ENCODE results near the gene BSN. TPM values are rescaled to one million over a fixed set of nuclear protein-coding genes. Genes with fewer than 3 reads are reported as not detected.
A peak's percentile ranks its signal among the peaks of the same experiment; 100 is the strongest.
"Not testable (repeated sequence)": the region's sequence is repeated elsewhere in the genome, so short reads cannot be mapped to it uniquely, and the experiment has no call there.

The BSN gene
- total and polyA plus RNA-seq, 8 donors: 0.56 to 1.6 (median 0.97) TPM

DNA sequence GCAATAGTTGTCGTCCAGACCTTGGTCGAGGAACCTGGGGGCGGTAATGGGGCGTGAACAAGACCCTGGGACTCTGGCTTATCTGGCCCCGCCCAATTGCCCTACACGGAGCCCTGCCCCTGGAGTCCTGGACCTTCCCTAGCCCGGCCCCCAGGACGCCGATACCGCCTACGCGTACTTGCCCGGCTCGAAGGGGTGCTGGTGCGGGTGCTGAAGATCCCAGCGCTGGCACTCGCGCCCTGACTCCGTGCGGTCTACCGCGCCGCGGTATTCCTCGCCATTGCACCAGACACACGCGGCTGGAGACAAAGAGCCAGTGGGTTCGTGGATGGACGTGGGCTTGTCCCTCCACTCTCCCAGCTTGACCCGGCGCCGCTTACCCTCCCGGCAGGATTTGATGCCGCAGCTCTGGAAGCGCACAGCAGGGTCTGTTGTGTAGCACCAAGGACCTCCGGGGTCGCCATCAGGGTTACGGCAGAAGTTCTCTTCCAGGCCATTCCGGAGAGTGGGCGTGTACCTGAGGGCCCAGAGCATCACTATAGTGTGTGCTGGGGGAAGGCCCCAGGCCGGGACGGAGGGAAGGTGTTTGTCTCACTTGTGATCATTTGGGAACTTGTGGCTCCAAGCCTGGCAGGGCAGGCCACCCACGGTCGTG is 132.6 kb downstream of the BSN start:
- intact Hi-C loops (cut with DNase I); H3K27me3 ChIP-seq; H3K9me3 ChIP-seq; FAIRE-seq: not testable (repeated sequence)
- H3K27ac ChIP-seq: peak overlapping the region in 2 of 4 donors; percentile 47 to 48
- H3K4me1 ChIP-seq: peaks cover 0 to 12% (median 4%) of the 10 kb centered on the region in 3 donors
- peaks cover 0 to 15% (median 4%) of the 10 kb centered on the region in 3 donors for H3K36me3 ChIP-seq
- ATAC-seq (peak; percentile 68 to 79 (median 74)), DNase-seq (peak; percentile 78 to 91 (median 82))
- 12 to 14% methylated on average over 36 to 44 of the region's 44 CpGs for WGBS, 2 donors
- peak overlapping the region in 3 of 4 donors; percentile 3 to 45 (median 35) for H3K4me3 ChIP-seq

DNA sequence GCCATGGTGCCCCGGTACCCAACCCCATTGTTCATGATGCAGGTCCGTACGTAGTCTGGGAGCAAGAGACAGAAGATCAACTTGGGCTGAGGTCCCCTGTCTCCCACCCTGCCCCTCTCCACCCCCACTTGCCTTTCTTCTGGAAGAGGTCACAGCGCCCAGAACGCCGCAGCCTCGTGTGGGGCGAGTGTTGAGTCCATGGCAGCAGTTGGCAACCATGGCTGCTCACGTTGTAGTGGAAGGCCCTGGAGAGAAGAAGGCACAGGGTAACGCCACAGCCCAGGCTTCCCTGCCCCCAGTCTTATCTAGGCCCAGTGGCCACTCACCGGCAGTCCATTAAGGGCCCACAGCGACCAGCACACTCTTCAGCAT is 133.1 kb downstream of the BSN start:
- H3K4me1 ChIP-seq: peaks cover 0 to 12% (median 4%) of the 10 kb centered on the region in 3 donors
- ATAC-seq; intact Hi-C loops (cut with DNase I); H3K9me3 ChIP-seq; H3K27ac ChIP-seq; FAIRE-seq; H3K4me3 ChIP-seq; H3K27me3 ChIP-seq: not testable (repeated sequence)
- 93 to 95% methylated on average over 11 to 12 of the region's 12 CpGs for WGBS, 2 donors
- peaks cover 0 to 12% (median 1%) of the 10 kb centered on the region in 3 donors for H3K36me3 ChIP-seq
- DNase-seq: peak in 1 of 6 donors; percentile 62

DNA sequence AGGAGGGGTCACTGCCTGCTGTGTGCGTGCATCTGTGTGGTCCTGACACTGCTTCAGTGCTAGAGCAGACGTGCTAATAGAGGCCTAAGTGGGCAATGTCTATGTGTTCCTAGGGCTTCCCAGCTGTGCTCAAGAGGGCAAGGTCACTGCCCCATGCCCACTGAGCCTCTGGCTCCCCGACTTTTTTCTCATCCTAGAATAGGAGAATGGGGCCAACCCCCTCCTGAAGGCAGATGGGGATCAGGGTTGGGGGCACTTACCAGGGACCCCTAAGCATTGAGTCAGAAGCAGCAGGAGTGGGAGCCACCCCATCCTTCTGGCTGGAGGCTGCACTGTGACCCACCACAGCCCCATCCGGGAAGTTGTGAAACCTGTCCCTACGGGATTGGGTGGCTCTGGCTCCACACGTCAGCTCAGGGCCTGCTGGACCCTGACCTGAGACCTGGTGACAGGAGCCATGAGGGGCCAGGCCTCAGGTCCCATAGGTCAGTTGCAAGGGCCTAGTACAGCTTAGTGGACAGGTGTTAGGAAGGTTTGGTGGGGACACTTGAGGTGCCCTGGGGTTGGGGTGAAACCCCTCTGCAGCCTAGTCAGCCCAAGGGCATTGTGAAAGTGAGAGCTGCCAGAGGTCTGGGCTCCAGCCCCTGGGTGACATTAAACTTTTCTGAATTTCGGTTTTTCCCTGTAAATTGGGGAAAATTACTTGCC is 134.2 kb downstream of the BSN start:
- intact Hi-C loops (cut with DNase I); H3K27me3 ChIP-seq; H3K9me3 ChIP-seq; FAIRE-seq; ATAC-seq; H3K36me3 ChIP-seq: not testable (repeated sequence)
- WGBS, 2 donors: 42 to 69% methylated on average over 6 to 7 of the region's 7 CpGs
- Histone ChIP-seq H3K4me3 (peak overlapping the region; percentile 96 to 100 (median 98)), H3K4me1 (peaks cover 0 to 12% (median 4%) of the 10 kb centered on the region in 3 donors), H3K27ac (peak overlapping the region; percentile 59 to 79 (median 74))
- DNase-seq: peak in 2 of 6 donors; percentile 25 to 41

DNA sequence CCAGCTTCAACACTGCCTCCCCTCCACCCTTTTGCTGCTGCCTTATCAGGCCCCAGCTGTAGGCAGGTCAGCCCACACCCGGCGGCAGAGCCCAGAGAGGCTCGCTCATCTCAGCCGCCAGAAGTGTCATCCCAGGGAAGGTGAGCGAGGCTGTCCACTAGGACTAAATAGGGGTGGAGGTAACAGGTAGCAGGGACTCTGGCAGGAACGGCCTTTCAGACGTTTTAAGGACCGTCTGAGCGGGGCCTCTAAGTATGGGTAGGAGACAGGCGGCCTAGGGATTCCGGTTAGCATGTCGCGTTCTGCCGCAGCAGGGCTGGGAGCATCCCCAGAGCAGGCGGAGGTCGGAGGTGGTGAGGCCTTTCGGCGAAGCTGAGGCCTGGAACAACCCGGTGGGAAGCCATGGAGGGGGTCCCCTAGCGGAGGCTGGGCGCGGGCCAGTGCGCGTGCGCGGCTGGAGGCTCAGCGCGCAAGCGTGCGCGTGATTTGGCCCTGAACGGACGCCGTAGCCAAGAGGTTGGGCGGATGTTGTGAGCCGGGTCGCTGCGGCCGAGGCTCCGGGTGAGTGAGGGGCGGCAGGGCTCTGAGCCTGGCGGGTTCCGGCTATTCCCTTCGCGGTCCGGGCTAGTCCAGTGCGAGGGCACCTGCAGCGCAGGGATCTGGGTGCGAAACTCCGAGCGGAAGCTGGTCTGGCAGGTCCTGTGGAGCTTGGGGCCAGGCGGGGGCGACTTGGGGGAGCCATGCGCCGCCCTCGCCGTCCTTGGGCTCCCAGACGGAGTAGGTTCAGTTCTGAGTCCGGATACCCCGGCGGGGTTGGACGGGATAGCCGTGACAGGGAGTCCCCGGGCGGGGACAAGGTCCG is 135.0 kb downstream of the BSN start, which contains the start of the genes MST1 and RNF123:
Gene MST1 (minus strand): TSS at position 429 of the 862 bp plus-strand sequence. CDS start 783 bp downstream, outside the sequence.
Gene RNF123 (plus strand): TSS at position 512 of the 862 bp plus-strand sequence. CDS start 1,609 bp downstream, outside the sequence.
- FAIRE-seq: no peak
- DNase-seq: peak; percentile 84 to 97 (median 90)

DNA sequence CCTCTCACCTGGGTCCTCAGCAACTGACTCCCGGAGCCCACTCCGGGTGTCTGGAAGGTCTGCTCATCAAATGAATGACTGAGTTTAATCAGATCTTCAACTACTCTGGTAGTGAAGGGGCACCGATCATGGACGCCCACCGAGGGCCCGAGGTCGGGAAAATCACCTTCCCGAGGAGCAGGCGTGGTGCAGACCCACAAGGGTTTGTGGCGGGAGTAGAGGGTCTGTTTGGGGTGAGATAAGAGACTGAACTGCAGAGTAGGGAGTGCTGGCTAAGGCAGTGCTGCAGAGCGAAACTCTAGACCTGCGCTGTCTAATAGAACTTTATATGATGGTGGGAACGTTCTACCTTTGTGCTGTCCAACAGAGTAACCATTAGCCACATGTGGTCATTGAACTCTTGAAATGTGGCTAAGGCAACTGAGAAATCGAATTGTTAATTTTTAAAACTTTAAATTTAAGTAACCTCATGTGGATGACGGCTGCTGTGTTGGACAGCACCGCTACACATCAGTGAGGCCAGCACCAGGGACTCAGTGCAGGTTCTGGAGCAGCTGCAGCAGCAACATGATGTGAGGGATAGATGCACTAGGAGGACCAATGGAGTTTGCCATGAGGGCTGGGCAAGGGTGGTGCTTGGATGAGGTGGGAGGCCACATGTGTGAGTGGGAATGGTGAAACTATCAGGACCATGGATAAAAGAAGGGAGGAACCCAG is 135.8 kb downstream of the BSN start:
- DNase-seq: peak in 1 of 6 donors; percentile 13
- H3K9me3 ChIP-seq; H3K36me3 ChIP-seq; intact Hi-C loops (cut with DNase I); ATAC-seq; H3K27me3 ChIP-seq; FAIRE-seq: not testable (repeated sequence)
- 4 to 5% methylated on average over 16 of the region's 16 CpGs for WGBS, 2 donors
- Histone ChIP-seq H3K4me3 (peak overlapping the region; percentile 96 to 100 (median 98)), H3K27ac (peak overlapping the region in 3 of 4 donors; percentile 59 to 79 (median 75)), H3K4me1 (peaks cover 0 to 12% (median 4%) of the 10 kb centered on the region in 3 donors)

More for the DNA sequence above, 135.0 kb downstream of the BSN start, which contains the start of the genes MST1 and RNF123:
- TF ChIP-seq, protein P1, sequence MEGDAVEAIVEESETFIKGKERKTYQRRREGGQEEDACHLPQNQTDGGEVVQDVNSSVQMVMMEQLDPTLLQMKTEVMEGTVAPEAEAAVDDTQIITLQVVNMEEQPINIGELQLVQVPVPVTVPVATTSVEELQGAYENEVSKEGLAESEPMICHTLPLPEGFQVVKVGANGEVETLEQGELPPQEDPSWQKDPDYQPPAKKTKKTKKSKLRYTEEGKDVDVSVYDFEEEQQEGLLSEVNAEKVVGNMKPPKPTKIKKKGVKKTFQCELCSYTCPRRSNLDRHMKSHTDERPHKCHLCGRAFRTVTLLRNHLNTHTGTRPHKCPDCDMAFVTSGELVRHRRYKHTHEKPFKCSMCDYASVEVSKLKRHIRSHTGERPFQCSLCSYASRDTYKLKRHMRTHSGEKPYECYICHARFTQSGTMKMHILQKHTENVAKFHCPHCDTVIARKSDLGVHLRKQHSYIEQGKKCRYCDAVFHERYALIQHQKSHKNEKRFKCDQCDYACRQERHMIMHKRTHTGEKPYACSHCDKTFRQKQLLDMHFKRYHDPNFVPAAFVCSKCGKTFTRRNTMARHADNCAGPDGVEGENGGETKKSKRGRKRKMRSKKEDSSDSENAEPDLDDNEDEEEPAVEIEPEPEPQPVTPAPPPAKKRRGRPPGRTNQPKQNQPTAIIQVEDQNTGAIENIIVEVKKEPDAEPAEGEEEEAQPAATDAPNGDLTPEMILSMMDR (IDR thresholded peaks at IDR 0.05): no peak
- Histone ChIP-seq H3K27me3 (no peaks in the 10 kb centered on the region), H3K27ac (peak within 1 kb of the TSS; percentile 59 to 79 (median 74)), H3K9me3 (no peaks in the 10 kb centered on the region), H3K4me1 (peaks cover 0 to 12% (median 4%) of the 10 kb centered on the region in 3 donors), H3K36me3 (no peaks in the 10 kb centered on the region), H3K4me3 (peak within 1 kb of the TSS; percentile 96 to 100 (median 98))
- 1 to 2% methylated on average over 46 to 66 of the region's 66 CpGs for WGBS, 2 donors
- ATAC-seq: peak; percentile 69 to 87 (median 78)
- intact Hi-C loops (cut with DNase I): no loop called here

DNA sequence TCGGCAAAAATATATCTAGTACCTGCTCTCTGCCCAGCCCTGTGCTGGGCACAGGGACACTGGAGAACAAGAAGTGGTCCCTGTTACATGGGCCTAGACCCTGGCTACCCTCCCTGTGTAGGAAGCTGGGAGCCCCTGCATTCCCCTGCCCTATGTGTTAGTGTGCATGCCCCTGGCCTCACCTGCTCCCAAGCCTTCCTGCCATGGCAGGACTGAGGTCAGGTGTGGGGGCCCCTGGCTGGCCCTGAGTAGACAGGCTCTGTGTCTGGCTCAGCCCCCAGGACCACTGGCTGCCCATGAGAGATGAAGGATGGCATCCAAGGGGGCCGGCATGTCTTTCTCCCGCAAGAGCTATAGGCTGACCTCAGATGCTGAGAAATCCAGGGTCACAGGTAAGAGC is 136.6 kb downstream of the BSN start:
- FAIRE-seq; H3K36me3 ChIP-seq; H3K9me3 ChIP-seq; ATAC-seq; H3K4me3 ChIP-seq; H3K27ac ChIP-seq; H3K27me3 ChIP-seq; intact Hi-C loops (cut with DNase I): not testable (repeated sequence)
- peaks cover 0 to 12% (median 4%) of the 10 kb centered on the region in 3 donors for H3K4me1 ChIP-seq
- DNase-seq: peak in 2 of 6 donors; percentile 21 to 51
- 61 to 67% methylated on average over 3 of the region's 3 CpGs for WGBS, 2 donors

DNA sequence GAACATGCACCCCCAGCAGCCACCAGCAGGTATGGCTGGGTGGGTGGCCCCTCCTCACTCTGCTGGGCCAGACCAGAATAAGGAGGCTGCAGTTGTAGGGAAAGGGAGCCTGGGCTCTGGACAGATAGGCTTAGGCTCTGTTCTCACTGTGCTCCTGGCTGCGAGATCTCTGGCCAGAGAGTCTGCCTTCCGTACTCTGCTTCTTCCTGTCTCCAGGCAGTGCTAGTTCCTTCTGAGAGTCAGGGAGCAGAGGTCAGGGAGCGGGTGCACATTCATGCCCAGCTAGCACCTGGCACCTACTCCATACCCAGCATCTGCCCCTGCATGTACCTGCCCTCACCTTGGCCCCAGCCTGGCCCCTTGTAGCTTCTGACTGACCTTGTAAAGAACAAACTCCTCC is 137.2 kb downstream of the BSN start:
- peak in 2 of 6 donors; percentile 8 to 21 for DNase-seq
- 75 to 82% methylated on average over 3 of the region's 3 CpGs for WGBS, 2 donors
- peaks cover 0 to 12% (median 4%) of the 10 kb centered on the region in 3 donors for H3K4me1 ChIP-seq
- H3K36me3 ChIP-seq; H3K27me3 ChIP-seq; H3K4me3 ChIP-seq; FAIRE-seq; ATAC-seq; H3K27ac ChIP-seq; H3K9me3 ChIP-seq; intact Hi-C loops (cut with DNase I): not testable (repeated sequence)

DNA sequence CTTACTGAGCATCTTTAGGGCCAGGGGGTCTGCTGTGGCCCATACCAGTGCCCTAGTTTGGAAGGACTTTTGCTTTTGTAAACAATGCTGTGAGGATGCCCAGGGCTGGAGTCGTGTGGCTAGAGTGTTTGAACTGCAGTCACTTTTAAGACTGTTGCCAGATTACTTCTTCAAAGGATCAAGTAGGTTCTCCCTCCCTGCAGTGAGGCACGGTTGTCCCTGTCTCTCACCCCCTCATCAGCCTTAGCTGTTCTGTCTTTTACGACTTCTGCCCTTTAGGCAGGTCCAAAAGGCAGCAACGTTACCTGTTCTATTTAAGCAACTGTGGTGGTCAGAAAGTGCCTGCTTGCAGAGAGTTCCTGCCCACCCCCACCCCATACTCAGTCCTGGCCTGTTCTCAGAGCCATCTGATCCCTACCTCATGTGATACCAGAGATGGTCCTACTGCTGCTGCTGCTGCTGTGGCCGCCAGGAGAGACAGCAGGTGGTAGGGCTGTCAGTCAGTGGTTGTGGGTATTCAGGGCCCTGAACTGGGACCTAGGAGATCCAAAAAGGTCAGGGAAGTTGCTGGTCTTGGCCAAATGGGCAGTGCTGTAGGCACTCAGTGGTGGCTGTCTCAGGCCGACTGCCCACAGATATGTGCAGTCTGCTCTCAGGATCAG is 140.3 kb downstream of the BSN start:
- 70% methylated on average over 6 of the region's 6 CpGs for WGBS, 2 donors
- H3K36me3 ChIP-seq; H3K4me1 ChIP-seq; ATAC-seq; FAIRE-seq; H3K27me3 ChIP-seq; H3K4me3 ChIP-seq; intact Hi-C loops (cut with DNase I); H3K27ac ChIP-seq; H3K9me3 ChIP-seq: not testable (repeated sequence)
- DNase-seq: peak in 2 of 6 donors; percentile 7 to 11

DNA sequence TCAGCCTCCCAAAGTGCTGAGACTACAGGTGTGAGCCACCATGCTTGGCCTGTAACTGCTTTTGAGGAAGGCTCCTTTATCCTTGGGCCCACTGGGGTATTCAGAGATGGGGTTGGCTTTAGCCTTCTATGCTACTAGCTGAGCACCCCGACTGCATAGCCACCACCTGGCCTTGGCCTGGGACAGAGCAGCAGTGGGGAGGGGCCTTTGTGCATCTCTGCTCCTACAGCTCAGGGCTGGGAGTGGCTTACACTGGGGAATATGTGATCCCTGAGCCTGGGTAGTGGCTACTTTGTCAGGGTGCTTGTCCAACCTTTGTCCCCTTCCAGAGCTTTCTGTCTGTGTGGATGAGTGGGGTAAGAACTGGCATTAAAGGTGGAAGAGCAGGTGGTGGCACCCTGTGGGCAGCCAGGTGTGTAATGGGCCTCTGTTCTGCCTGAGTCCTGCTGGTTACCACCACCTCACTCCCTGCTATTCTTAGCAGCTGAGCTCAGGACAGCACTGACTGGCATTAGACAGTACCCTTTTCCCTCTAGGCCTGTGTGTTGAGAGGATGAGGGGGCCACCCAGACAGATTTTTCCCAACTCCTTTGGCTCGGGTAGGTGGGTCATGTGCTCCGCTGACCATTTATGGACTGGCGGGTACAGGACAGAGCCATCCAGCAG is 141.2 kb downstream of the BSN start:
- H3K27me3 ChIP-seq; FAIRE-seq; ATAC-seq; H3K4me3 ChIP-seq; H3K4me1 ChIP-seq; H3K27ac ChIP-seq; H3K9me3 ChIP-seq; H3K36me3 ChIP-seq; intact Hi-C loops (cut with DNase I): not testable (repeated sequence)
- peak in 1 of 6 donors; percentile 8 for DNase-seq
- 87 to 91% methylated on average over 4 of the region's 4 CpGs for WGBS, 2 donors
